Activated CD4-positive, alpha-beta T cell treated with anti-CD3 and anti-CD28 coated beads, Interleukin-2, amount 10 ng/mL, durations not matched to agents 7 days and 5 days (primary cell): Measurements from ENCODE around the gene POC1B. TPM values are rescaled to one million over a fixed set of nuclear protein-coding genes. Genes with fewer than 3 reads are reported as not detected.

Experiments
- CTCF ChIA-PET: fragments of 350-600 bp; sonication (Branson Sonifier 250); formaldehyde crosslinking; loops from one replicate; lab custom pipeline; 2021; ENCODE audit warnings: antibody characterized with exemption; lab: Charles Lee
- POLR2A ChIA-PET: fragments of 350-600 bp; sonication (Branson Sonifier 250); formaldehyde crosslinking; loops from one replicate; lab custom pipeline; 2021; ENCODE audit warnings: antibody characterized with exemption; lab: Charles Lee
- DNase-seq: peaks from one replicate; pipeline ENCODE4 v3.0.0-alpha.2; 2020
- H3K27ac Mint-ChIP-seq: one replicate; pipeline ENCODE4 v1.8.0; 2021; ENCODE audit warnings: mild to moderate bottlenecking, moderate library complexity, mixed read lengths
- H3K27me3 Mint-ChIP-seq: one replicate; pipeline ENCODE4 v1.8.0; 2021; ENCODE audit warnings: mixed read lengths
- H3K36me3 Mint-ChIP-seq: one replicate; pipeline ENCODE4 v1.8.0; 2021; ENCODE audit warnings: low read depth, mixed read lengths
- H3K4me1 Mint-ChIP-seq: one replicate; pipeline ENCODE4 v1.8.0; 2021; ENCODE audit warnings: mixed read lengths
- H3K4me3 Mint-ChIP-seq: one replicate; pipeline ENCODE4 v1.8.0; 2021; ENCODE audit warnings: mild to moderate bottlenecking, moderate library complexity, mixed read lengths
- H3K9me3 Mint-ChIP-seq: one replicate; pipeline ENCODE4 v1.8.0; 2021; ENCODE audit warnings: mixed read lengths
- total RNA-seq, 2 experiments: library from RNA; stranded (reverse); gene quantifications; one replicate each; pipeline ENCODE4 v1.2.3, GENCODE V29; 2021

The POC1B gene
- total RNA-seq, 2 experiments from 2014 or later = 33.2 to 41.0 TPM

GRCh38 chr12:89506050-89506449 is 19.8 kb downstream of the POC1B start:
- ChIA-PET POLR2A (no interaction called here), CTCF (interaction anchor here (1.1 kb wide), 1 partner anchor 487 kb away, joined by 3 read pairs; no protein-coding TSS in a partner anchor)
- no peak for DNase-seq
- Mint-ChIP-seq H3K27ac (no peak overlapping the region), H3K4me1 (peaks cover 13% of the 10 kb centered on the region), H3K4me3 (no peak overlapping the region), H3K36me3 (peaks cover 17% of the 10 kb centered on the region), H3K27me3 (no peaks in the 10 kb centered on the region), H3K9me3 (no peaks in the 10 kb centered on the region)

- POLR2A ChIA-PET = no interaction called here
- H3K4me1 Mint-ChIP-seq = peaks cover 8% of the 10 kb centered on the region
- H3K4me3 Mint-ChIP-seq = no peak overlapping the region
- CTCF ChIA-PET = interaction anchor here (1.1 kb wide), 1 partner anchor 486 kb away, joined by 3 read pairs; no protein-coding TSS in a partner anchor
- peaks cover 19% of the 10 kb centered on the region for H3K36me3 Mint-ChIP-seq
- no peaks in the 10 kb centered on the region for H3K9me3 Mint-ChIP-seq
- DNase-seq = no peak
- no peak overlapping the region for H3K27ac Mint-ChIP-seq
- H3K27me3 Mint-ChIP-seq = no peaks in the 10 kb centered on the region
These were observed 21.1 kb downstream of the POC1B start for GRCh38 chr12:89504560-89505346.

GRCh38 chr12:89501793-89502192 is 24.1 kb downstream of the POC1B start:
- Mint-ChIP-seq H3K9me3 (no peaks in the 10 kb centered on the region), H3K4me1 (peaks cover 8% of the 10 kb centered on the region)
- CTCF ChIA-PET = no interaction called here

GRCh38 chr12:89499857-89500256 is 26.0 kb downstream of the POC1B start:
- no peak for DNase-seq
- POLR2A ChIA-PET = no interaction called here
- peaks cover 10% of the 10 kb centered on the region for H3K4me1 Mint-ChIP-seq
- peaks cover 30% of the 10 kb centered on the region for H3K36me3 Mint-ChIP-seq
- no peaks in the 10 kb centered on the region for H3K9me3 Mint-ChIP-seq
- H3K27me3 Mint-ChIP-seq = no peaks in the 10 kb centered on the region
- CTCF ChIA-PET = interaction anchor here (0.6 to 1.2 kb wide), 2 partner anchors 8 to 25 kb away, joined by 3 read pairs; partner anchors contain the start of gene GALNT4
- no peak overlapping the region for H3K4me3 Mint-ChIP-seq
- H3K27ac Mint-ChIP-seq = no peak overlapping the region

More at GRCh38 chr12:89501793-89502192, 24.1 kb downstream of the POC1B start:
- no peak overlapping the region for H3K27ac Mint-ChIP-seq
- peaks cover 21% of the 10 kb centered on the region for H3K36me3 Mint-ChIP-seq
- POLR2A ChIA-PET = no interaction called here
- no peak for DNase-seq
- H3K4me3 Mint-ChIP-seq = no peak overlapping the region
- no peaks in the 10 kb centered on the region for H3K27me3 Mint-ChIP-seq

DNA sequence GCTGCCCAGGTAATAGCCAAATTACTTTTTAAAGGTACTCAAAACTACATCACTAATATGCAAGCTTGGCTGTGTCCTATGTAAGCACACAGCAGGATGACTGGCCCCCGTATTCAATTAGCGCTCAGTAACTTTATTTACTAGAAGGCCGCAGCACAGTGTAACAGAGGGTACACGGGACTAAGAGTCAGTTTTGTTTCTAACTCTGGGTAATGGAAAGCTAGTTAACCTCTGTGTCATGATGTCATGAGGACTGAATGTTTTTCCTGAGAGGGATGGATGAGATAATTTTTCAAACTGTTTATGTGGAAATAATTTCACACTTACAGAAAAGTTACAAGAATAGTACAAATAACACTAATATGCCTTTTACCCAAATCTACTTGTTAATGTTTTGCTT is 28.4 kb downstream of the POC1B start:
- POLR2A ChIA-PET = no interaction called here

GRCh38 chr12:89497005-89497404 is 28.8 kb downstream of the POC1B start:
- DNase-seq = no peak
- ChIA-PET POLR2A (no interaction called here), CTCF (interaction anchor here (2.0 kb wide), 1 partner anchor 15 kb away, joined by 6 read pairs; no protein-coding TSS in a partner anchor)
- Mint-ChIP-seq H3K4me1 (peaks cover 18% of the 10 kb centered on the region), H3K27me3 (no peaks in the 10 kb centered on the region), H3K36me3 (peaks cover 33% of the 10 kb centered on the region), H3K27ac (no peak overlapping the region), H3K4me3 (no peak overlapping the region), H3K9me3 (no peaks in the 10 kb centered on the region)

More for the DNA sequence above, 28.4 kb downstream of the POC1B start:
- peaks cover 18% of the 10 kb centered on the region for H3K4me1 Mint-ChIP-seq
- no peak overlapping the region for H3K27ac Mint-ChIP-seq
- CTCF ChIA-PET = interaction anchor here (2.0 kb wide), 1 partner anchor 14 kb away, joined by 6 read pairs; no protein-coding TSS in a partner anchor
- H3K27me3 Mint-ChIP-seq = no peaks in the 10 kb centered on the region
- no peak for DNase-seq
- peaks cover 34% of the 10 kb centered on the region for H3K36me3 Mint-ChIP-seq
- no peak overlapping the region for H3K4me3 Mint-ChIP-seq
- no peaks in the 10 kb centered on the region for H3K9me3 Mint-ChIP-seq

- CTCF ChIA-PET = interaction anchor here (0.5 to 1.9 kb wide), 8 partner anchors 11 to 760 kb away, joined by 3 to 5 read pairs (median 3); no protein-coding TSS in a partner anchor
- no peaks in the 10 kb centered on the region for H3K9me3 Mint-ChIP-seq
- H3K27me3 Mint-ChIP-seq = no peaks in the 10 kb centered on the region
- H3K27ac Mint-ChIP-seq = peak overlapping the region; percentile 67
- DNase-seq = no peak
- no peak overlapping the region for H3K4me3 Mint-ChIP-seq
- H3K4me1 Mint-ChIP-seq = peaks cover 18% of the 10 kb centered on the region
- POLR2A ChIA-PET = interaction anchor here (0.5 to 0.6 kb wide), 2 partner anchors 33 to 803 kb away, joined by 3 read pairs; no protein-coding TSS in a partner anchor
- H3K36me3 Mint-ChIP-seq = peaks cover 31% of the 10 kb centered on the region
These were observed 31.2 kb downstream of the POC1B start for GRCh38 chr12:89494411-89495231.

- Mint-ChIP-seq H3K27me3 (no peaks in the 10 kb centered on the region), H3K4me1 (peaks cover 18% of the 10 kb centered on the region), H3K9me3 (no peaks in the 10 kb centered on the region), H3K36me3 (peaks cover 33% of the 10 kb centered on the region), H3K27ac (no peak overlapping the region), H3K4me3 (no peak overlapping the region)
- ChIA-PET CTCF (interaction anchor here (0.6 to 1.9 kb wide), 4 partner anchors 12 to 30 kb away, joined by 3 to 5 read pairs (median 4); no protein-coding TSS in a partner anchor), POLR2A (no interaction called here)
- no peak for DNase-seq
These were observed 32.1 kb downstream of the POC1B start for GRCh38 chr12:89493670-89494302.

DNA sequence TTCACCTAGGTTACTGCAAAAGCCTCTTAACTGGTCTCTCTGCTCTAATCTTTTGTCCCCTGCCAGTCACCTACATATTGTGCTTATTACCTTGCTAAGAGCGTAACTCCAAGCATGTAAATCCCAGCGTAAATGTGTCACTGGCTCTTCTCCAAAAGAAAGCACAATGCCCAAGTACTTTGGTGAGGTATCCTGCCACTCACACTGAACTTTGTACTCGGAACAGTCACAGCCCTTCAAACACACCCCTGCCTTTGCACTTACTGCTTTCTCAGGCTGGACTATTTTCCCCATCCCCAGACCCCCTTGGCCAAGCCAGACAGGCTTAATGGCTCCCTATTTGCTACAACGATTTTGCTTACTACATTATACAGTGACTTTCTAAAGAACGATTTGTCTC is 33.0 kb downstream of the POC1B start:
- POLR2A ChIA-PET = no interaction called here
- H3K4me3 Mint-ChIP-seq = no peak overlapping the region
- no peak for DNase-seq
- peaks cover 18% of the 10 kb centered on the region for H3K4me1 Mint-ChIP-seq
- CTCF ChIA-PET = interaction anchor here (1.0 kb wide), 1 partner anchor 11 kb away, joined by 3 read pairs; no protein-coding TSS in a partner anchor
- H3K27ac Mint-ChIP-seq = no peak overlapping the region
- no peaks in the 10 kb centered on the region for H3K9me3 Mint-ChIP-seq
- H3K36me3 Mint-ChIP-seq = peaks cover 34% of the 10 kb centered on the region
- H3K27me3 Mint-ChIP-seq = no peaks in the 10 kb centered on the region

GRCh38 chr12:89490922-89491321 is 34.9 kb downstream of the POC1B start:
- Mint-ChIP-seq H3K27ac (no peak overlapping the region), H3K4me1 (peaks cover 14% of the 10 kb centered on the region), H3K9me3 (no peaks in the 10 kb centered on the region), H3K4me3 (no peak overlapping the region), H3K36me3 (peaks cover 38% of the 10 kb centered on the region), H3K27me3 (no peaks in the 10 kb centered on the region)
- ChIA-PET POLR2A (no interaction called here), CTCF (no interaction called here)
- DNase-seq = no peak

DNA sequence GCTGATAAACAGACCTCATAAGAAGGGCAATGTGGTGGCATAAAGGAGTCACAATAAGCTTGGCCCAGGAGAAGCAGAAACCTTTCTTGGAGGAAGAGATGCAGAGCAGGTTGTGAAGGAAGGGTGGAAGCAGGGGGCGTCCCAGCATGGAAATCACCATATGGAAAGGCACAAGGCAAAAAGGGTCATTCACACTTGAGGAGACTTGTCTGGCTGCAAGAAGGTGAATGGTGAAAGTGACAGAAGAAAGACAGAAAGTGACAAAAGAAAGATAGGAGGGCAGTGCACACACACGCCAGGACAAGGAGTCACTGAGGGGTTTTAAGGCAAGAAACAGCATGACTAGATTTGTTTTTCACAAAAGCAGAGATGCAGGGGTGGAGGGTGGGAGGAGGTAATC is 39.6 kb downstream of the POC1B start:
- Mint-ChIP-seq H3K4me3 (no peak overlapping the region), H3K27ac (no peak overlapping the region), H3K27me3 (no peaks in the 10 kb centered on the region), H3K4me1 (no peaks in the 10 kb centered on the region), H3K9me3 (no peaks in the 10 kb centered on the region), H3K36me3 (peaks cover 36% of the 10 kb centered on the region)
- no peak for DNase-seq
- ChIA-PET CTCF (interaction anchor here (0.7 to 1.2 kb wide), 2 partner anchors 8 to 38 kb away, joined by 3 read pairs; partner anchors contain the start of gene GALNT4), POLR2A (no interaction called here)

DNA sequence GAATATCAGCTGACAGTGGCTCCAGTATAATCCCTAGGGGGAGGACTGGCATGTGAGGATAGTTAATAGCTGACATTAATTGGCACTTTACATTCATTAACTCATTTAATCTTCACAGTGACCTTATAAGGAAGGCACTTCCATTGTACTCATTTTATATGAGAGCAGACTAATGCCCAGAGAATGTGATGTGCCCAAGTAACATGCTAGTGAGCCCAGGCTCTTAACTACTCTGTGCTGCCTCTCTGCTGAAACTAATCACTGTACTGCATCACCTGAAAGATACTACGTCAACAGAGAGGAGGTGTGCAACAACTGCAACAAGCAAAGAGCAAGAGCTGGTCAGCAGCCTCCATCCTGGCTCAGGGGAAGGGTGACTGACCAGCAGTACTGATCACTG is 41.4 kb downstream of the POC1B start:
- CTCF ChIA-PET = interaction anchor here (0.5 kb wide), 1 partner anchor 288 kb away, joined by 3 read pairs; no protein-coding TSS in a partner anchor
- H3K4me3 Mint-ChIP-seq = no peak overlapping the region
- H3K27ac Mint-ChIP-seq = no peak overlapping the region
- no peak for DNase-seq
- H3K9me3 Mint-ChIP-seq = no peaks in the 10 kb centered on the region
- no peaks in the 10 kb centered on the region for H3K27me3 Mint-ChIP-seq
- H3K4me1 Mint-ChIP-seq = no peaks in the 10 kb centered on the region
- POLR2A ChIA-PET = no interaction called here
- peaks cover 27% of the 10 kb centered on the region for H3K36me3 Mint-ChIP-seq
